ENCODE measurements around the gene UVRAG. TPM values are rescaled to one million over a fixed set of nuclear protein-coding genes. Genes with fewer than 3 reads are reported as not detected.

UVRAG gene
- total and polyA plus RNA-seq, 2 of the 4 experiments (the other 2 are of a cell fraction) = 5.6 to 10.9 TPM

- no TSS peak for BruUV-seq (replicated peaks)
- Histone ChIP-seq H2BK5ac (ENCODE audit: low read depth, low read length, poor library complexity, severe bottlenecking) (peak overlapping the region; percentile 70), H3K79me1 (ENCODE audit: low read depth in 1 of 2, low read length in 2 of 2) (0 out of 4 replicates have a peak, but pooled peaks cover 0 to 4% of the 10 kb centered on the region in 2 experiments), H3K4me1 (ENCODE audit: control insufficient read depth, insufficient read depth, low read length) (peaks cover 14% of the 10 kb centered on the region), H2AK9ac (replicated peaks; ENCODE audit: low read depth, low read length, poor library complexity) (no peak overlapping the region), H2BK120ac (ENCODE audit: low read depth, low read length) (peak overlapping the region; percentile 82), H2AFZ (replicated peaks; ENCODE audit: low read length, poor library complexity) (no peak overlapping the region), H3K4me2 (ENCODE audit: low read depth, low read length) (peak overlapping the region; percentile 65; the same call in 1 of the 2 replicates), H2BK20ac (ENCODE audit: low read depth, low read length) (peak overlapping the region; percentile 72), H3K27me3 (ENCODE audit: control insufficient read depth, insufficient read depth, low read length) (no peaks in the 10 kb centered on the region), H2AK5ac (ENCODE audit: low read depth, low read length) (peak overlapping the region; percentile 63; the same call in 1 of the 2 replicates), H3K14ac (replicated peaks; ENCODE audit: low read depth, low read length) (peak overlapping the region; percentile 31; the same call in 1 of the 2 replicates), H4K20me1 (ENCODE audit: insufficient read depth, low read length) (no peaks in the 10 kb centered on the region), H3K9me3 (ENCODE audit: control insufficient read depth, insufficient read depth, low read length) (no peaks in the 10 kb centered on the region), H4K8ac (ENCODE audit: low read depth in 2 of 2, low read length in 2 of 2) (peak overlapping the region in 1 of 2 experiments; percentile 71; a peak in 1 of 4 replicates), H4K5ac (ENCODE audit: low read depth, low read length) (peak overlapping the region; percentile 54; the same call in 1 of the 2 replicates), H3K36me3 (ENCODE audit: control insufficient read depth, insufficient read depth, low read length) (no peaks in the 10 kb centered on the region), H3K56ac (ENCODE audit: extremely low read depth, insufficient read depth, low read length) (peak overlapping the region; percentile 64; the same call in 1 of the 2 replicates), H3K27ac (ENCODE audit: insufficient read depth, low read length) (peak overlapping the region; percentile 64; the same call in 1 of the 2 replicates), H3K9me1 (ENCODE audit: insufficient read depth, low read length) (0 out of 2 replicates have a peak, but pooled peaks cover 3% of the 10 kb centered on the region), H3K4ac (ENCODE audit: low read depth, low read length) (peak overlapping the region; percentile 45), H4K91ac (ENCODE audit: insufficient read depth, low read depth, low read length) (peak overlapping the region; percentile 35; the same call in 1 of the 2 replicates), H3K9ac (ENCODE audit: low read depth, low read length) (no peak overlapping the region), H3K4me3 (ENCODE audit: insufficient read depth, low read depth, low read length) (no peak overlapping the region), H3K23ac (ENCODE audit: low read depth, low read length) (0 out of 2 replicates have a peak overlapping the region, but pooled peaks have one; percentile 60), H2BK15ac (ENCODE audit: low read depth, low read length) (0 out of 3 replicates have a peak overlapping the region, but pooled peaks have one; percentile 57), H3K18ac (ENCODE audit: low read depth, low read length) (peak overlapping the region; percentile 65; the same call in 1 of the 2 replicates)
- intact Hi-C loops (cut with micrococcal nuclease) = loop anchor here (5.0 kb wide), 1 partner anchor 42 kb away; no protein-coding TSS in a partner anchor
- TF ChIP-seq CTCF (conservative IDR thresholded peaks at IDR 0.05; ENCODE audit: low read depth, low read length) = no peak
- no peak for TF ChIP-seq RAD21 (IDR thresholded peaks at IDR 0.05; ENCODE audit: low read length)
- TF ChIP-seq RFX5 (IDR thresholded peaks at IDR 0.05; ENCODE audit: low read depth, low read length) = no peak
- dilution Hi-C loops (cut with HindIII; ENCODE audit: low sequenced_read_pairs, unreplicated experiment) = no loop called here
- peak; percentile 60 for DNase-seq
- no CpG with 5 or more reads among the region's 1 CpG for WGBS, 2 experiments (ENCODE audit: extremely low coverage in 2 of 2, insufficient read length in 1 of 2)
- in situ Hi-C loops (cut with MboI; ENCODE audit: low sequenced_read_pairs) = no loop called here
- ATAC-seq (ENCODE audit: low read depth) = peak; percentile 81
- CTCF ChIA-PET = interaction anchor here (0.6 to 1.2 kb wide), 3 partner anchors 39 to 92 kb away, joined by 3 to 5 read pairs (median 3); no protein-coding TSS in a partner anchor
- POLR2A ChIA-PET (ENCODE audit: unreplicated experiment) = no interaction called here
Measured at GRCh38 chr11:76074148-76075095, 259.4 kb downstream of the UVRAG start.

All from IMR-90 (cell line).